Esophagus squamous epithelium (tissue), 4 donors: Measurements from ENCODE around the gene WFDC13.

Experiments
- CTCF ChIP-seq, 6 experiments: fragments of 450-650 bp in 4 of 6; fragments of 200-600 bp in 2 of 6; sonication (generic) in 2 of 6; IDR thresholded peaks; one replicate each; pipeline ENCODE4 v1.5.1; 2016 to 2019; ENCODE audit warnings: antibody characterized with exemption in 6 of 6, mild to moderate bottlenecking in 4 of 6, moderate library complexity in 4 of 6
- POLR2A ChIP-seq, 4 donors: fragments of 450-650 bp; IDR thresholded peaks; one replicate each; pipeline ENCODE4 v1.6.1; 2017; ENCODE audit warnings: antibody characterized with exemption in 4 of 4, mild to moderate bottlenecking in 4 of 4, moderate library complexity in 3 of 4

- TF ChIP-seq CTCF (IDR thresholded peaks at IDR 0.05) (no peak), POLR2A (IDR thresholded peaks at IDR 0.05) (no peak)
Observed at GRCh38 chr20:45704969-45705637, 3.3 kb downstream of the WFDC13 start, which contains the start of gene WFDC10B.
